Fibroblast of upper back skin (primary cell): ENCODE results near the gene UNC119.

Experiments used
- DNase-seq: peaks from one replicate; pipeline ENCODE4 v3.0.0-alpha.2; 2013

Gene UNC119

DNA sequence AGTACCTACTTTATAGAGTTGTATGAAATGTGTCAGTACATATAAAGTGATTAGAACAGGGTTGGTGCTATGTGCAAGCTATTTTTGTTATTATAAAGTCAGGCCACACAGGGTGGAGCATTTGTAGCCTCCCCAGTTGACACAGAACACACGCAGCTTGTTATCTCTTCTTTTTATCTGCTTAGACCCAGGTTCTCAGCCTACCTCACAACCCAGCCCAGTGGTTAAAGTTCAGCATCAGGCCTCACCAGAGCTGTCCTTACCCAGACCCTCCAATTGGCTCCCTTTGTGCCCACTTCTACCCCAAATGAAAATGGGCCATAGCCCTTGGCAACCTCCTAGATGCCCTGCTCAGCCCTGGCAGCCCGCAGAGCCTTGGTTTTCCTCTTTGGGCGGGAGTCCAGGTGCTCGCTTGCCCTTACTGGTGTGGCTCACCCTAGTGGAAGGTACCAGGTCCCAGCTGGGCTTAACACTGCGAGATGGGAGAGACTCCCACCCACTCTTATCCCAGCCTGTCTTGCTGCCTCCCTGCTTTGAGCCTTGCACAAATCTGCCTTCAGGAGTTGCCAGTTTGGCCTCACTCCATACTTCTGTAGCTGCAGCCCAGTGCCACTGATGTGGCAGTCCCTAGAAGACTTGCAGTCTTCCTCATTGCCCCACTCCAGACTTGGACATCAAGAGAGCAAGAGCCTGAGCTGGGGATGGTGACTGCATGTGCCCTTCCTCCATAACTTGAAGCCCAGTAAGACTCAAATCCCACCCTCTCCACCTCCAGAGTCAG is 20.0 kb upstream of the UNC119 start:
- DNase-seq, result no peak

DNA sequence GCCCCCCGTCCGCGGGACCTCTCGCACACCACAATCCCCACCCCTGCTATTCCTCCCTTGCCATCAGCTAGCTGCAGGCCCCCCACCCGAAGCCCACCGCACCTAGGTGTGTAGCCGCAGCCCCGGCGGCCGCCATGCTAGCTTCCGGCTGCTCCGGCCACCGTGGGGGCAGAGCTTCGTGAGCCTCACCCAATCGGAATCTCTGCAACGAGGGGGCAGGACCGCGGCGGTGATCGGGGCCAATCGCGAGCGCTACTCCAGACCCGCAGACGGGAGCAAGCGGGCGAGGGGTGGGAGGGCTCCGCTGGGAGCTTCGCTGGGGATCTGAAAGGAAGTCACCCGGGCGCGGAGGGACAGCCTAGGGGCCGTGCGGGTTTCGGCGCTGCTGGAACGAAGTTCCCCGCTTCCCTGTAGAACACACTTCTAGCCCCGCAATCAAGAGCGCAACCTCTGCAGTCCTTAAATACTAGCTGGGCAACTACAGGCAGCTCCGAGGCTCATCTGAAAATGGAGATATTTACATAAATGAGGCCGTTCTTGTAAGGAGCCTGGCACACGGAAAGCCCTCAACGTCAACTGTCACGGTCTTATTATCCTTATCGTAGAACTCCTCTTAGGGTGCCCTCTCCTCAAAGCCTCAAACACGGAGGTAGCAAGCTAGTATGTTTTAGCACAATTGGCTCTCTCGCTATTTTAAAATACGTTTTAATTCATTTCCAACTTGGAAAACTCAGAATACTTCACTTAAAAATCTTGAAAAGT is 19.1 kb upstream of the UNC119 start, which contains the start of gene PIGS:
TSS of gene PIGS (minus strand) at position 164 of the 762 bp plus-strand sequence. CDS start at position 136, 28 bp downstream.
- DNase-seq, result peak; percentile 88

DNA sequence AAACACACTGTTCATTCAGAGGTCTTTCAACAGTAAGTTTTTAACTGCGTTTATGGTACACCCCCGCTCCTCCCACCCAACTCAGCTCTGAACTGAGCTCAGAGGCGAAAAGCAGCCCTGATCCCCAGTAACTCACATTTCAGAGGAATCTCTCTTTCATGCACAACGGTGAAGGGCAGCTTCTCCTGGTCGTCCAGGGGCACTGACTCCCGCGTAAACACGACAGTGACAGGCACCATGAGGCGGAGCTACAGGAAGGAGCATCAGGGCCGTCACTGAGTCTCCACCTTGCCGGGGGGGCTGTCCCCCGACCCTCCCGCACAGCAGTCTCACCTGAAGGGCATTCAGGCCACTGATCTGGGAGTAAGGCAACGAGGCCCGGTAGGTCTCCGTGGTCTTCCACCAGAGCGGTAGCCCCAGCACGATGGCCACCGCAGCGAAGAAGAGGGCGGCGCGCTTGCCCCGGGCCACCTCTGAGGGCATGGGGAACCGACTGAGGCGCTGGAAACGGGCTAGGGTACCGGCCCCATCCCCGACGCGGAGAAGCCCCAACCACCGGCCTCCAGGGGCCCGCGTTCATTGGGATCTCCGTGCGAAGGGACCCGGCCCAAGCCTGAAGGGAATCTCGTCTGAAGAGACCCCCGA is 18.4 kb upstream of the UNC119 start:
- DNase-seq, result no peak

DNA sequence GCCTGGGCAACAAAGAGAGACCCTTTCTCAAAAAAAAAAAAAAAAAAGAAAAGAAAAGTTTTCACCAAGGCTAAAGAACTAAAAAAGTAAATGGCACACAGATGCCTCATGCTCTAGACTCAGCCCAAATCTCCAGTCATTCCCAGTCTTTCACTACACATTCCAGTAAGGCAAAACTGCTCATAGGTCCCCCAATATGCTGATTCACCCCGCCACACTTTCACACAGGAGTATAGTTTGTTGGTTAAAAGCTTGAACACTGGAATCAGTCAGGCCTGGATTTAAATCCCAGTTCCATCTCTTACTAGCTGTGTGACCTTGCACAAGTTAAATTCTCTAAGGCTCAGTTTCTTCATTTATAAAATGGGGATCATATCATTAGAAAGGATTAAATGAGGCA is 17.0 kb upstream of the UNC119 start:
- DNase-seq, result no peak

DNA sequence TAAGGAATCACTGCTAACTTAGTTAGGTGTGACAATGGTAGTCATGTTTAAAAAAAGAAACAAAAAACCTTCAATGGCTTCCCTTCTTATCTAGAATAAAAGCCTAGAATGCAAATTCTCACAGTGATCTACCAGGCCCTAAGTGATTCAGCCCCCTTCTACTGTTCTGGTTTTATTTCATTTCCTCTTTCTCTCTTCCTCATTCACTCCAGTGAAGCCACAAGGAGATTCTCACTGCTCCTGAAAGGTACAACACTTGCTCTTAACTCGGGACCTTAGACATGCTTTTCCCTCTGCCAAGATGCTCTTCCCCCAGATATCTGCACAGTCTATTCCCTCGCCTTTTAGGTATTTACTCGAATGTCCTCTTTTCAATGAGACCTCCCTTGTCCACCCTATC is 15.2 kb upstream of the UNC119 start:
- DNase-seq, result no peak

DNA sequence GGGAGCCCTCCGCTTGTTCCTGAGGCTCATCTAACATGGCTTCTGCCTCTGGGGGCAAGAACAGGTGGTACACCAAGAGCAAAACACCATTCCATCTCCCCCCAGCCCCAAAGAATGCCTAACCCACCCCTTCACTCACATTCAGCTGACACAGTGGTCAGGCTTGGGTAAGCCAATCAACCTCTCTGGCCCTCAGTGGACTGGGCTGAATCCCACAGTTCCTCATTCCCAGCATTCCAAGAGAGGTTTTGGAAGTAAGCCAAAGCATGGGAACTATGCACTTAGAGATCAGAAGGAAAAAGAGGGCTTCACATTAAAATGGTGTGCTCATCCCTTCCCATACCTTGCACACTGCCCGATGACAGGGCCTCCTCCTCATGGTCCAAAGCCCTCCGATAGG is 11.1 kb upstream of the UNC119 start:
- peak; percentile 82 for DNase-seq

DNA sequence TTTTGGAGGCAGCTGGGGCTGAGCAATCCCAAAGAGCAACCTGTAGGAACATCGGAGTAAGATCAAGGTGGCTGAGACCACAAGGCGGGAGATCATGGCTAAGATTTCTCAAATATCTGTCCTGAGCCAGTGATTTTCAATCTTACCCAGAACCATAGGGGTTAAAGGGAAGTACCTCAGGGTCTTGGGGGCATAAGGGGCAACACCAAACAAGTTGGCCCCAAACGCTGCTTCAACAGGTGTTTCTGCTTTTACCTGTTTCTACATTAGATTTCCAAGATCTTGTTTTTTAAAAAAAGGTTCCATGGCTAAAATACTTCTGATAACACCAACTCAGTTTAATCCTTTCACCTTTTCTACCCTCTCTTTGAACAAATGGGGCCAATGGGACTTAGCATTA is 2.6 kb upstream of the UNC119 start:
- no peak for DNase-seq

DNA sequence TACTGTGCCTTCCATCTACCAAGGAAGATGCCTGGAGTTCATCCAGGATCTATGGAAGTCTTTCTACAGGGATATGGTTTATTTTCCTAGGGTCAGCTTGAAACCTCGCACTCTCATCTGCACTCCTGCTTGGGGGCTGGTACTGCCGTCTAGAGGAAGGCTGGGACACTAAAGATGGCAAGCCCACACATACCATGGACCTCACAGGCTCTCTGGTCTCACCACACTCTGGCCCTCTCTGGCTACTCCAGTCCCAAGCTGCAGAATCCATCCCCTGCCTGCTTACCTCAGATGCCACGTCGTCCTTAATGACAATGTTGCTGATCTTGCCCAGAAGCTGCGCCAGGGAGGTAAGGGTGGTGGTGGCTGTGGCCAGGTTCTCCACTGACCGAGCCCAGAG is 2.1 kb upstream of the UNC119 start:
- DNase-seq, result no peak

DNA sequence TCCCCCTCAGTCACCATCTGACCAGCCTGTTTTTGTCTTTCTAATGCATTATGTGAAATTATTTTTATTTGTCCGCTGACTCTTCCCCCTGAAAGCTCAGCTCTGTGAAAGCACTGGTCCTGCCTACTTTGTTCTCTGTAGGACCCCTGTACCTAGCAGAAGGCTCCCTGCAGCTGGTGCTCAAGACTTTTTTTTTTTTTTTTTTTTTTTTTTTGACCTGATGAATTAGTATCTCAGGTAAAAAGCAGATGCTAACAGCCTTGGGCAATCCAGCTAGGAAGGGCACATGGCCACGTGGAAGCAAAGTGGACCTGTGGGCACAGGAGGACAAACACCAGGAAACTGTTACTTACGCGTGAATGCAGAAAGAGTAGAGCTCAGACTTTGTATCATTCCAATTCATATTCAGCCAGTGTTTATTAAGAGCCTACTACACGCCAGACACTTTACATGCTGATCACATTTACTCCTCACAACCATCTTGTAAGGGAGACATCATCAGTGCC is 629 bp upstream of the UNC119 start:
- no peak for DNase-seq

DNA sequence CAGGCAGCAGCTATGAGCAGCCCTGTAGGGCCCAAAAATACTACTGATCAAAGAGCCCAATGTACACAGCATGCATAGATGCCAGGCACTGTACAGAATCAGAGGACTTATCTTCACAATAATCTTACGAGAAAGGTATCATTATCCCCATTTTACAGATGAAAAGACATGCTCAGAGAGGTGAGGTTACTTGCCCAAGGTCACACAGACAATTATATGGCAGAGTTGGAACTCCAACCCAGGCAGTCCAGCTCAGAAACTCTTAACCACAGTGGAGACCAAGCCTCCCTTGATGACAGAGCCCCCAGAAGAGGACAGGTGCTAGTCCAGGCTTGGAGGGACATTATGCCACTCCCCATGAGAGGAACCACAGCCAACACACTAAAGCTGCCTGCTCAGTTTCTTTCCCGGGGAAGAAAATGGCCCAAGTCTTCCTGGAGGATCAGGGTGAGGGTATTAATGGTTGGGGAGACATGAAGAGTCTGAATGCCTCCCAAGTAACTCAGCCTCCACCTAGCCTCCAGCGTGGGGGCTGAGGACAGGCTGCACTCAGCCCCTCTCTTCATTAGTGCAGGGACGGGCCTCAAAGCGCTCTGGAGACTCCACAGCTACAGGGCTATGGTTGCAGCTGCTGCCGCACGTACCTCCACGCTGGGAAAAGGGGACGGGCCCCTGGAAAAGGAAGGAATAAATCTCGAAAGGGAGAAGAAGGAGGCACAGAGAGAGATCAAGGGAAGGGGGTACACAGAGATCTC is 826 bp downstream of the UNC119 start:
- no peak for DNase-seq

DNA sequence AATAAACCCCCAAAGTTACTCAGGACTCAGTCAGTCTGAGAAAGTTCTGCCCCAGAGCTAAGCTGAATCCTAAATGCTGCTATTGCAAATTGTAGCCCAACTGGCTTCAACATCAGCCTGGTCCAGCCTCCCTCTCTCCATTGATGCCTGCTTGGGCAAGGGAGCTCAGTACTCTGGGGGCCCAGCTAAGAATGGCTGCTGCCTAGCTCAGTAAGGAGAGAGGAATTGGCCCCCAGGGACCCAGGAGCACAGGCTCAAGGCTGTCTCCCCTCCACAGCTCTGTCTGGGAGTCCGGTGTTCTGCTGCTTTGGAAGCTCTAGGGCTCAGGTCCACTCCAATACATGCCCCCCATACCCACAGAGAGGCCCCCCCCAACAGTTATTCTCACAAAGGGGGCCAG is 1.6 kb downstream of the UNC119 start:
- DNase-seq, result no peak

DNA sequence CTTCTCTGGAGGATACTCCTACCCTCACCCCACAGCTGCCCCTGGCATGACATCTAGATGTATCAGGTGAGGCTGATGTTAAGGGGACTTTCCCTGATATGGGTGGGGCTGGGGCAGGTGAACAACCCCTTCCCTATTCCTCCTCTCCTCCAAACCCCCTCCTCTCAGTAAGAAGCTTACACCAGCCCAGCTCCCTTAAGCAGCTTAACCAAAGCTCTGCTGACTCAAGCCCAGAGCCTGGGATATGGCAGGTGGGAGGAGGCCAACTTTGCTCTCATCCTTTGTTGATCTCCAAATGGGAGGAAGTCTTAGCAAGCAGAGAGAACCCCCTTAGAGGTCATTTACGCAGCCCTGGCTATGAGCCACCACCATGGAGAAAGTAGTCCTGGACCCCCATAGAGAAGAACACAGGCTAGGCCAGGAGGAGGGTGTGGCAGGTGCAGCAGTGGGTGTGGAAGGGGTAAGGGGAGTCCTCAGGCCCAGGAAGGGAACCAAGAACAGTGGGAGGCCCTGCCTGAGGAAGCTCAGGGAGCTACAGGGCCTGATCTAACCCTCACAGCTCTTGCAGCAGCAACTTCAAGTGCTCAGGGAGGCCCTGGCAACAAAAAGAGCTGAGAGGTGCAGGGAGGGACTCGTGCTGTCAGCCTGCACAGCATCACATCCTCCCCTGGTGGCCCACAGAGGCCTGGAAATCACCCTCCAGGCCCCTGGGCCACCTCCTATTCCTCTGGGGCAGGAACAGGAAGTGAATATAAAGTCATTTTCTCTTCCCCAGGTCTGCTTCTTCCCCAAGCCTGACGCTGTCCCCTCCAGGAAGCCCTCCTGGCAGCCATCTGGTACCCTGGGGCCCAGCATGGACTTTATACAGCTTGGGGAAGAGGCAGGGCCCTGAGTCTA is 2.9 kb downstream of the UNC119 start:
- DNase-seq, result no peak

DNA sequence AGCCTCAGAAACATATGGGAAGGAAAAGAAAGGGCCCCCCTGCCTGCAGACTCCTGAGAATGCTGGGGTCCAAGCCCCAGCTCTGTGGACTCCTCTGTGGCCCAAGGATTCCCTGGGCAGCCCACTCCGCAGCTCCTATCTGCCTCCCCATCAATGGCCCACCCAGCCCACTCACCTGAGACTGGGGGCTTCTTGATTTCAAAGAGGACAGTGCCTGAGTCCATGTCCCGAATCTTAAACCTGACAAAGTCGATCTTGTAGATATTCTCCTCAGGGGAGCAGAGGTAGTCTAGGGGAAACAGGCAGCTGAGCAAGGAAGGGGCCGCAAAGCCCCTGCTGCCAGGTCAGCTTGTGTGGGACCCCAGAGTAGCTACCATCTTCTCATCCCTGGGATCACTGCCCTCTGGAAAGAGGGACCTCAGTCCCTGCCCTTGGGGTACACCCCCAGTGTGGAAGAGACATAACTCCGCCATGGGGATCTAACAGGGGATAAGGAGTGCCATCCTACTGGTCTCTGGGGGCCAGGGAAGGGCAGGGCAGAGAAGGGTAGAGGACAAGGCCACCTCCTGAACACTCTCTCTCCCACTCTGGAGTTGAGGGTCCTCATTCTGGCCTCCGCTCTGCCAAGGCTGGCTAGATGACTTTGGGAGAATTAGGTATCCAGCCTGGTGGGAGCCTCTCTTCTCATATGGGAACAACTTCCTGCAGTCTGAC is 3.9 kb downstream of the UNC119 start:
- no peak for DNase-seq

DNA sequence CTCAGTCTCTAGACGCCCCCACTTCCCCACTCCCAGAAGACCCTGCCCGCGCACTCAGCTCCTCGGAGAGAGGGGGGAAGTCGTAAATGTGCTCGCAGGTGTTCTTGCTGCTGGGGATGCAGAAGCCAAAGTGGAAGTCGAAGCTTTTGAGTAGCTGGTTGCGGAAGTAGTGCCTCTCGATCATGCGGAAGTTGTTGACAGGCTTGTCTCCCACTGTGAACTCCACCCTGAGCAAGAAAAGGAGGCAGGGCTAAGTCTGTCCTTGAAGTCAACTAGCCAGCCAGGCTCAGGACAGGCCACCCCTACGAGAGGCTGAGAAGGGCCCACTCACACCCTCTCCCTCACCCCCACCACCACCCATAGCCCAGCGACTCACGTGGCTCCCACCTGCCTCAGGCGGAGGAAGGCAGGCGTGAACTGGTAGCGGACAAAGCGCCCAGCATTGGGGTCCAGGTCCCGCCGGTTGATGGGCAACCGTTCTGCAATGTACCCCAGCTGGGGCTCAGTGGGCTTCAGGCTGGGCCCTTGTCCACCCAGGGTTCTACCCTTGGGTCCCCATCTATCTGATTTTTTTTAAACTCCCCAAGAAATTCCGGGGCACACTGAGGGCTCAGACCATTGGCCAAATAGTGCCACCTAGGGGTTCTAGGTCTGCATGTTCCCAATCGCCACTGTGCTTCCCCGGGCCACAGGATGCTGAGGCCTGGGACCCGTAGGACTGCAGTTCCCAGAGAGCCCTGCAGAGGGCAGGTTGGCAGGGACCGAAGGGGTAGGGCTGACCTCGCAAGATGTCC is 4.6 kb downstream of the UNC119 start:
- DNase-seq, result peak; percentile 56

DNA sequence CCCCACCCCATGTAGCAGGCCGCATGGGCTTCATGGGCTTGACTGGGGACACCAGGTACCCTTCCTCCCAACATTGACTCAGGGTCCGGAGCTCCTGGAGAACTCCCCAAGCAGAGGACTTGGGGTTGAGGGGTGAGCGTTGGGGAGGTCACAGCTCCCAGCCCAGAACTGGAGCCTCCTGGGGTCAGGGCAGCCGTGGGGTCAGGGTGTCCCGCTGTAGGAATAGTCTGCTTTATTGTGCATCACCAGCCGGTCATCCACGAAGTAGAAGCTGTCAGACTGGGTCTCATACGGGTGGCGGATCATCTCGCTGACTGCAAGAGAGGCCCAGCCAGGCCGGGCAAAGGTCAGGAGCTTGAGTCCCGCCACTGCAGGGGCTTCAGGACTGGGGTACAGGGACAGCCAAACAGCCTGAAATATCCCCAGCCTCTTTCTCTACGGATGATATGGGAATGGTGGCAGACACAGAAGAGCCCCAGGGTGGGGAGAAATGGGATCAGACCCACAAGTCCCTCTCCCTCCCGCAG is 5.3 kb downstream of the UNC119 start:
- no peak for DNase-seq

DNA sequence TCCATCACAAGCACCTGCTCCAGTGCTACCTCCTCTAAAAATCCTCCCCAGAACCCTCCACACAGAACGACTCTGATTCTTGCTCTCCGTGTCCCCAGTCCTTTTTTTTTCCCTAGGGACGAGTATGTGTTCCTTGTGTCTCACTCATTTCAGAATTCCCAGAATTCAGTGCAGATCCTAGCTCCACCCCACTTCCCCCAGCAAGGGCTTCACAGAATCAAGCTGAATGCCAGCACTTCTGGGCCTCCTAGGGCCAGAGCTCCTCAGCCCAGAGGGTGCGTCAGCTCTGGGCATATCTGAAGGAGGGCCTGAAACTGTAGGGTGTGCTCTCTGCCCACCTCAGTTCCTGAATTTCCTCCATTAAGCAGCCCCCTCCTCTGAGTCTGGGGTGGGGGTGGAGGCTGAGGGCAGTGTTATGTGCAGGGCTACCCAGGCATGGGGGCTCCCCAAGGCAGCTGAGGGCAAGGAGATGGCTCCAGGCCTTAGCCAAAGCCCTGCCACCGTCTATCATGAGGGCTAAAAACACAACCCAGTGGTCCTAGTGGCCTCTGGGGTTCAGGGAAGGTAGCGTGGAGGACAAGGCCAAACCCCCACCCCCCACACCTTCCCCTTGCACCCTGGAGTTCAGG is 6.5 kb downstream of the UNC119 start:
- DNase-seq, result no peak

DNA sequence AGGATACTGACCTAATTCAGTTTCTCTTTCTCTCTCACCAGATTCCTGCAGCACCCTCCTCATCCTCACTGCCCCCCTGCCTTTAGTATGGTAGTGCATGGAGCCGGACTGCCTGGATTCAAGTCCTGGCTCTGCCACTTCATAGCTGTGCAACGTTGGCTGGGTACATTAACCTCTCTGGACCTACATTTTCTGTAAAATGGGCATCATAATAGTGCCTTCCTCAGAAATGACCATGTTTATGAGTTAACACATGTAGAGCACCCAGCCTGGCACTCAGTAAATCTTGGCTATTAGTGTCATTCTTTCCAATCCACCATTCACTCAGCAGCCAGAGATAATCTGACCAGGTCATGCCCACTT is 7.3 kb downstream of the UNC119 start:
- DNase-seq, result no peak

DNA sequence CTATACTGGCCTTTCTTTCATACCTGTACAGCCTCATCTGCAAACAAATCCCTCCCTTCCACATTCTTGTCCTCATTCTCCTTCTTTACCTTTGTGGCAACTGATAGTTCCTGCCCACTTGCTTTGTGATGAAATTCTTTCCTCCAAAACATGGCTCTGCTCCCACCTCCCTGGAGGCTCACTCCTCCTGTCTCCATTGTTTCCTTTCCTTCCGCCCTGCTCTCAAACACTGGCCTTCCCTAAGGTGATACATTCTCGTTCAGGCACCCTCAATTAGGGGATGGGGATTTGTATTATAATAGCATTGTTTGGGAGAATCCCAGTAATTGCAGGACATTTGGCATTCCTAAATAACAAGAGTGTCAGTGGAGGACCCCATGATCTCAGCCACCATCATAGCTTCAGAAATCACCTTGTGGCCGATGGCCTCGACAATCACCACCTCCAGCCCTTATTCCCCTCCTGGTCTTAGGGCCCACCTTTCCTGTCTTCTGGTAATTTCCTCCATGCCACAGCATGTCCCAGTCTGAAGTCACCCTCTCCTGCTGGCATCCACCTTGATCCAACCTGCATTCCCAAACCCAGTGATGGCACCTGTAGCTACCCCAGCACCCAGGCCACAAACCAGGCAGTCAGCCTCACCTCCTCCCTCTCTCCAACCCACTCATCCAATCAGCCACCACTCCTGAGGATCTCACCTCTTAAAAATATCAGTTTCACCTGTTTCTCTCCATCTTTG is 7.9 kb downstream of the UNC119 start:
- DNase-seq, result no peak

DNA sequence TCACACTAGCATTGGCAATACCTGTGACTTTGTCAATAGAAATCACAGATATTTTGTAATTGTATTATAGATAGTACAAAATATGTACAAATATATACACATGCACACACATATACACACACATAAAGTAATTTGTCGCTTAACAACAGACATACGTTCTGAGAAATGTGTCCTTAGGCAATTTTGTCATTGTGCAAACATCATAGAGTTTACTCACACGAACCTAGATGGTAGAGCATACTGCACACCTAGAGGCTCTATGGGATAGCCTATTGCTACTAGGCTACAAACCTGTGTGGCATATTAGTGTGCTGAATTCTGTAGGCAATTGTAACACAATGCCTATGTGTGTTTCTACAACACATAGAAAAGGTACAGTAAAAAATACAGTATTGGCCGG is 11.0 kb downstream of the UNC119 start:
- no peak for DNase-seq
